K562 (cell line): ENCODE data around the gene LHX5. TPM values are rescaled to one million over a fixed set of nuclear protein-coding genes. Genes with fewer than 3 reads are reported as not detected.

Experiments
- AFF1 ChIP-seq, 2 experiments: fragments of 450-650 bp; IDR thresholded peaks; 2 replicates each; pipeline ENCODE4 v1.6.1; 2018; ENCODE audit warnings: mild to moderate bottlenecking in 2 of 2, low read depth in 1 of 2; ENCODE audit not compliant: partially characterized antibody in 2 of 2
- CBX8 ChIP-seq: fragments of 200-600 bp; sonication (generic); IDR thresholded peaks from 2 replicates; pipeline ENCODE4 v1.6.1; 2012; ENCODE audit warnings: borderline replicate concordance, mixed run types, low read depth, mild to moderate bottlenecking, moderate library complexity, mixed read lengths, low read length, control low read depth, inconsistent platforms; ENCODE audit not compliant: poor library complexity, severe bottlenecking; ENCODE audit errors: extremely low read depth
- CC2D1A ChIP-seq: fragments of 450-650 bp; IDR thresholded peaks from 2 replicates; pipeline ENCODE4 v1.6.1; 2017; ENCODE audit warnings: mild to moderate bottlenecking
- CTCF ChIP-seq, 3 experiments: IDR thresholded peaks in 2 of 3; conservative IDR thresholded peaks in 1 of 3; 2 replicates each; pipeline ENCODE4 v1.5.1; 2011 to 2012; ENCODE audit warnings: low read length in 3 of 3, mild to moderate bottlenecking in 3 of 3, control low read depth in 2 of 3, improper control_type of control experiment in 1 of 3, inconsistent platforms in 1 of 3, low read depth in 1 of 3, mixed read lengths in 1 of 3, moderate library complexity in 1 of 3; ENCODE audit not compliant: insufficient read depth in 2 of 3
- E2F8 ChIP-seq: fragments of 450-650 bp; IDR thresholded peaks from 2 replicates; pipeline ENCODE4 v1.7.1; 2018; ENCODE audit warnings: mild to moderate bottlenecking, low read depth; ENCODE audit not compliant: partially characterized antibody
- ELF2 ChIP-seq: fragments of 250-450 bp; sonication (Bioruptor Pico); IDR thresholded peaks from 2 replicates; pipeline ENCODE4 v1.5.0; 2021; ENCODE audit warnings: mild to moderate bottlenecking
- FOXJ2 ChIP-seq: fragments of 200-800 bp; sonication (Bioruptor generic); IDR thresholded peaks from 2 replicates; pipeline ENCODE4 v1.6.1; 2016; ENCODE audit warnings: missing genetic modification characterization, missing compliant biosample characterization
- FOXK2 ChIP-seq, 2 experiments: fragments of 450-650 bp; IDR thresholded peaks in 1 of 2; conservative IDR thresholded peaks in 1 of 2; 2 replicates each; pipeline ENCODE4 v1.6.1; 2016; ENCODE audit warnings: low read depth in 2 of 2, mild to moderate bottlenecking in 1 of 2
- GABPB1 ChIP-seq: sonication (generic); formaldehyde crosslinking; IDR thresholded peaks from 2 replicates; pipeline ENCODE4 v1.8.0; 2022; ENCODE audit warnings: mild to moderate bottlenecking, missing genetic modification reagents
- HSF4 ChIP-seq: fragments of 250-450 bp; sonication (Bioruptor Pico); IDR thresholded peaks from 2 replicates; pipeline ENCODE4 v2.1.2; 2022; ENCODE audit warnings: mild to moderate bottlenecking, moderate library complexity, borderline replicate concordance
- SMAD2 ChIP-seq: fragments of 150-350 bp; IDR thresholded peaks from 2 replicates; pipeline ENCODE4 v1.6.1; 2014; ENCODE audit warnings: low read depth, mild to moderate bottlenecking, low read length
- STAT5A ChIP-seq: IDR thresholded peaks from 2 replicates; pipeline ENCODE4 v1.6.1; 2012; ENCODE audit warnings: low read length, inconsistent platforms, borderline replicate concordance
- TAF15 ChIP-seq: fragments of 200-400 bp; formaldehyde crosslinking; IDR thresholded peaks from 2 replicates; pipeline ENCODE4 v1.6.1; 2017; ENCODE audit warnings: mild to moderate bottlenecking, low read depth, low read length, moderate library complexity
- TFAP4 ChIP-seq: sonication (generic); formaldehyde crosslinking; IDR thresholded peaks from 2 replicates; pipeline ENCODE4 v1.8.0; 2022; ENCODE audit warnings: missing genetic modification reagents, mild to moderate bottlenecking, moderate library complexity, borderline replicate concordance
- XRCC4 ChIP-seq: IDR thresholded peaks from one replicate; pipeline ENCODE4 v1.6.1; 2011; ENCODE audit not compliant: insufficient read depth, insufficient read length; ENCODE audit errors: extremely low read depth
- ZNF354B ChIP-seq: fragments of 250-450 bp; sonication (Bioruptor Pico); IDR thresholded peaks from 2 replicates; pipeline ENCODE4 v1.4.0; 2020
- ZNF696 ChIP-seq: fragments of 250-450 bp; sonication (Bioruptor Pico); conservative IDR thresholded peaks from 2 replicates; pipeline ENCODE4 v1.4.0; 2020; ENCODE audit warnings: mild to moderate bottlenecking, moderate library complexity
- polyA plus RNA-seq, 8 experiments: library from polyadenylated mRNA; depleted of rRNA in 4 of 8; stranded (reverse) in 5 of 8; unstranded in 3 of 8; fragments of >200 nt; fragmentation: Nextera tagmentation in 2 of 8; fragmentation: Illumina TruSeq in 1 of 8; extraction: Ambion mirVana in 2 of 8; extraction: Trizol in 1 of 8; gene quantifications; 2 replicates each; pipeline versions ENCODE4 v1.2.1 to v1.2.3, GENCODE V29; 2011 to 2014; ENCODE audit warnings: inconsistent platforms in 1 of 8, missing spikeins in 1 of 8
- total RNA-seq, 7 experiments: library from RNA; depleted of rRNA in 6 of 7; stranded (reverse); fragments of >200 nt in 6 of 7; fragmentation: Illumina TruSeq in 2 of 7; extraction: Trizol in 2 of 7; gene quantifications; 2 replicates each; pipeline versions ENCODE4 v1.2.1 to v1.2.3, GENCODE V29; 2011 to 2021; ENCODE audit warnings: low replicate concordance in 1 of 7

The LHX5 gene
- total and polyA plus RNA-seq, 9 of the 15 experiments (the other 6 are each of a cell fraction or from before 2014, with no cell fraction given): 0.04 to 0.17 (median 0.05) TPM; not detected in 6

- no peak for TF ChIP-seq ZNF354B
- TF ChIP-seq AFF1 (IDR thresholded peaks at IDR 0.05; ENCODE audit: low read depth in 1 of 2, partially characterized antibody in 2 of 2): no peak
- TF ChIP-seq TAF15: no peak
- TF ChIP-seq FOXJ2 (tag): no peak
- TF ChIP-seq CC2D1A: peak; percentile 79; the same call in 1 of the 2 replicates
- no peak for TF ChIP-seq ELF2 (CRISPR knock-in tag)
- TF ChIP-seq FOXK2 (conservative IDR thresholded peaks at IDR 0.05 in 1 of 2, IDR thresholded peaks at IDR 0.05 in 1 of 2; ENCODE audit: low read depth in 2 of 2): no peak
- TF ChIP-seq HSF4: no peak
- TF ChIP-seq XRCC4: no peak
- peak; percentile 81 for TF ChIP-seq TFAP4 (CRISPR knock-in tag)
- TF ChIP-seq ZNF696 (CRISPR knock-in tag): no peak
- TF ChIP-seq SMAD2: no peak
- TF ChIP-seq CTCF (IDR thresholded peaks at IDR 0.05 in 2 of 3, conservative IDR thresholded peaks at IDR 0.05 in 1 of 3; ENCODE audit: insufficient read depth in 2 of 3, low read depth in 1 of 3, low read length in 3 of 3): no peak
- no peak for TF ChIP-seq E2F8
- no peak for TF ChIP-seq GABPB1
- TF ChIP-seq STAT5A: no peak
- TF ChIP-seq CBX8: no peak
Observed at GRCh38 chr12:113467502-113468364, 3.9 kb downstream of the LHX5 start (continued).
